Uterus (tissue), 2 donors: Measurements from ENCODE around the gene FN1.

ENCODE experiments used
- POLR2A ChIP-seq, 2 donors: fragments of 450-650 bp; IDR thresholded peaks; one replicate each; pipeline ENCODE4 v1.6.1; 2016; ENCODE audit warnings: antibody characterized with exemption in 2 of 2, mild to moderate bottlenecking in 1 of 2, moderate library complexity in 1 of 2
- TF ChIP-seq, protein P1 (sequence below), 4 experiments: fragments of 200-600 bp in 2 of 4; fragments of 450-650 bp in 2 of 4; sonication (generic) in 2 of 4; IDR thresholded peaks; one replicate each; pipeline ENCODE4 v1.5.1; 2016 to 2019; ENCODE audit warnings: antibody characterized with exemption in 4 of 4, mild to moderate bottlenecking in 2 of 4, moderate library complexity in 1 of 4

DNA sequence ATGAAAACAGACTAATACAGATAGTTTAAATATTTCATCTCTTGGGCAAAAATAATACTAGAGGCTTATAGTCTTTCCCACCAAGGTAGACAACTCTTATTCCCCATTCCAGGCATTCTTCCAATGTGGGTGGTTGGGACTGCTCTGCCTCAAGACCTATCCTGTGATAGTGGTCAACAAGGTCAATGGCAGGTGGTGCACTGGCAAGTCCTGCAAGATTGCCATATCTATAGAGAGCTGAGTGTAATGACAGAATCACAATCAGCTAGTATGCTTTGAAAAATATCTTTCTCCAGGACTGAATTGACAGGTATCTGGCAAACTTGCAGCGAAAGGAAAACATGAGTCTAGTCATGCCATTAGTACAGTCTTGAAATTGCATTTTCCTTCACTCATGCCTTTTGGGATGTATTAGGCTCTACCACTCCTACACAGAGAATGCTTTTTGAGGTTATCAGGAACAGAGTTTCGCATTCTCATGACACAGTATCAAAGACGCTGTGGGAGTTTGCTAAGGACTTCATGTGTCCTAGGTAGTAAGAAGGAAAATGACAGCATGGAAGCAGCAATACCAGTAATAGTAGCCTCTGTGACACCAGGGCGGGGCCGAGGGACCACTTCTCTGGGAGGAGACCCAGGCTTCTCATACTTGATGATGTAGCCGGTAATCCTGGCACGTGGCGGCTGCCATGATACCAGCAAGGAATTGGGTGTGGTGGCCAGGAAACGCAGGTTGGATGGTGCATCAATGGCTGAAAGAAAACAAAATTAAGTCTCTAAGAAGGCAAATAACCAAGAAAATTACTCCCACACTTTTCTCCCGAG lies 61.0 kb downstream of the FN1 start:
- TF ChIP-seq, protein P1, sequence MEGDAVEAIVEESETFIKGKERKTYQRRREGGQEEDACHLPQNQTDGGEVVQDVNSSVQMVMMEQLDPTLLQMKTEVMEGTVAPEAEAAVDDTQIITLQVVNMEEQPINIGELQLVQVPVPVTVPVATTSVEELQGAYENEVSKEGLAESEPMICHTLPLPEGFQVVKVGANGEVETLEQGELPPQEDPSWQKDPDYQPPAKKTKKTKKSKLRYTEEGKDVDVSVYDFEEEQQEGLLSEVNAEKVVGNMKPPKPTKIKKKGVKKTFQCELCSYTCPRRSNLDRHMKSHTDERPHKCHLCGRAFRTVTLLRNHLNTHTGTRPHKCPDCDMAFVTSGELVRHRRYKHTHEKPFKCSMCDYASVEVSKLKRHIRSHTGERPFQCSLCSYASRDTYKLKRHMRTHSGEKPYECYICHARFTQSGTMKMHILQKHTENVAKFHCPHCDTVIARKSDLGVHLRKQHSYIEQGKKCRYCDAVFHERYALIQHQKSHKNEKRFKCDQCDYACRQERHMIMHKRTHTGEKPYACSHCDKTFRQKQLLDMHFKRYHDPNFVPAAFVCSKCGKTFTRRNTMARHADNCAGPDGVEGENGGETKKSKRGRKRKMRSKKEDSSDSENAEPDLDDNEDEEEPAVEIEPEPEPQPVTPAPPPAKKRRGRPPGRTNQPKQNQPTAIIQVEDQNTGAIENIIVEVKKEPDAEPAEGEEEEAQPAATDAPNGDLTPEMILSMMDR (IDR thresholded peaks at IDR 0.05): no peak
- no peak for TF ChIP-seq POLR2A (IDR thresholded peaks at IDR 0.05)
